ENCODE measurements around the gene PACS1.
"Not testable (repeated sequence)": the region's sequence is repeated elsewhere in the genome, so short reads cannot be mapped to it uniquely, and the experiment has no call there.

The PACS1 gene

DNA sequence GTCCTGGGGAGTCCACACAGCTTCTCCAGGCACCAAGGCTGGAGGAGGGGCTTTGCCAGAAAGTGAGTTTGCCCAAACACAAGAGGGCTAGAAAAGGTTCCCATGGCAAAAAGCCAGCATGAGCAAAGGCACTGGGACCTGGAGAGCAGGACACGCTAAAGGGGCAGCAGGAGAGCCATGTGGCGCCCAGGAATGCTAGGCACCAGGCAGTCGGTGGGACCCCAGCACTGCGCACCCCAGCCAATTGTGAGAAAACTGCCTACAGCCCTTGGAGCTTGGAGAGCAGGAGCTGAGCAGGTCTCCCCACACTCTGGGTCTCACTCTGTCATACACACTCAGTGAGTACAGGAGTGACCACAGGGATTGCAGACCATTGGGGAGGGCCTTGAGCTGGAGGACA is 193.2 kb downstream of the PACS1 start:
- no peak for DNase-seq

DNA sequence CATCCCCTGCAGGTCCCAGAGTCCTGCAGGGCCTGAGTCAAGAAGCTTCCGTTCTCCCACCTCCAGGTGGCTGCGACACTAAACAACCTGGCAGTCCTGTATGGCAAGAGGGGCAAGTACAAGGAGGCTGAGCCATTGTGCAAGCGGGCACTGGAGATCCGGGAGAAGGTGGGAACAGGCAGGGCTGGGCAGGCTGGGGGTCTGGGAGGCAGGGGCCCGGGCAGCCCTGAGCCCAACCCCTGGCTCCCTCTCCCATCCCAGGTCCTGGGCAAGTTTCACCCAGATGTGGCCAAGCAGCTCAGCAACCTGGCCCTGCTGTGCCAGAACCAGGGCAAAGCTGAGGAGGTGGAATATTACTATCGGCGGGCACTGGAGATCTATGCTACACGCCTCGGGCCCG is 193.7 kb downstream of the PACS1 start:
- no peak for DNase-seq

DNA sequence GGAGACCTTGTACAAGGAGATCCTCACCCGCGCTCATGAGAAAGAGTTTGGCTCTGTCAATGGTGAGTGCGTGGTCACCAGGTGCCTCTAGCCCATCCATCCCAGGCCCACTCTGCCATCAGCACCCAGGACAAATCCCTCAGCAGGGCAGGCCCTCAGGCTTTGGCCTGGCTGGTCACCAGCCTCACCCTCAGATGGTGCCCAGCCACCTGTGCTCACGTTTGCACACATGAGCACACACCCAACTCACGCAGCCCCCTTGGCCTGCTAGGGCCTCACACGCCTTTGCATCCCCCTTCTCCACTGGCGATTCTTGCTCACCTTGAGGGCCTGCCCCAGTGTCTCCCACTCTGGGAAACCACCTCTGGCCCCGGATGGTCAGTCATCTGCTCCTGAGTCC is 194.3 kb downstream of the PACS1 start:
- DNase-seq: no peak

DNA sequence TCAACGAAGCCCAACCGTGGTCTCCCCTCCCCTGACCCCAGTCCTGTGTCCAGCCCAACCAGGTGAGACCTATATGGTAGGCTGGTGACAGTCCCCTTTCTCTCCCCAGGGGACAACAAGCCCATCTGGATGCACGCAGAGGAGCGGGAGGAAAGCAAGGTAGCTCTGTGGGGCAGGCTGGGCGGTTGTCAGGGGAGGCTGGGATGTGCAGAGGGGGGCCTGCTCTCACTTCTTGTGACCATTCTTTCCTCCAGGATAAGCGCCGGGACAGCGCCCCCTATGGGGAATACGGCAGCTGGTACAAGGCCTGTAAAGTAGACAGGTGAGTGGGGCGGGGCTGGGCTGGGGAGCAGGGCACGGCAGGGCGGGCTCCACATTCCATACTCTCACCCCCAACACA is 194.8 kb downstream of the PACS1 start:
- DNase-seq: peak; percentile 58

DNA sequence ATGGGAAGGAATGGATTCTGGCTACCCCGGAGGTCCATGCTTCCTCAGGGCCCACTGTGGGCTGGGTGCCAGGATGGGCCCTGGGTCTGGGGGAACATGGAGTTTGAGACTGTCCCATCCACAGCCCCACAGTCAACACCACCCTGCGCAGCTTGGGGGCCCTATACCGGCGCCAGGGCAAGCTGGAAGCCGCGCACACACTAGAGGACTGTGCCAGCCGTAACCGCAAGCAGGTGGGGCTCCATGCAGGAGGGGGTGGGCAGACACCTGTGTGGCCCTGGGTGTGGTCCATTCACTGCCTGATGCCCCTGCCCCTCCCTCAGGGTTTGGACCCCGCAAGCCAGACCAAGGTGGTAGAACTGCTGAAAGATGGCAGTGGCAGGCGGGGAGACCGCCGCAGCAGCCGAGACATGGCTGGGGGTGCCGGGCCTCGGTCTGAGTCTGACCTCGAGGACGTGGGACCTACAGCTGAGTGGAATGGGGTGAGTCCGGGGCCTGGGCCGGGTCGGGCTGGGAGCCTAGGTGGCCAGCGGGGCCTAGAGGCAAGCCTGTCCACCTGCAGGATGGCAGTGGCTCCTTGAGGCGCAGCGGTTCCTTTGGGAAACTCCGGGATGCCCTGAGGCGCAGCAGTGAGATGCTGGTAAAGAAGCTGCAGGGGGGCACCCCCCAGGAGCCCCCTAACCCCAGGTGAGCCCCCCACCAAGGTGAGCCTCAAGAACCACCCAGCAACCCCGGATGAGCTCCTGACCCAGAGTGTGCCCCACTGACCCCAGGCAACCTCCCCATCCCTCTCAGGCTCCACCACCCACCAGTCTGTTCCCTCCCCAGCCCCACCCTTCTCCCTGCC is 195.7 kb downstream of the PACS1 start:
- DNase-seq: no peak

DNA sequence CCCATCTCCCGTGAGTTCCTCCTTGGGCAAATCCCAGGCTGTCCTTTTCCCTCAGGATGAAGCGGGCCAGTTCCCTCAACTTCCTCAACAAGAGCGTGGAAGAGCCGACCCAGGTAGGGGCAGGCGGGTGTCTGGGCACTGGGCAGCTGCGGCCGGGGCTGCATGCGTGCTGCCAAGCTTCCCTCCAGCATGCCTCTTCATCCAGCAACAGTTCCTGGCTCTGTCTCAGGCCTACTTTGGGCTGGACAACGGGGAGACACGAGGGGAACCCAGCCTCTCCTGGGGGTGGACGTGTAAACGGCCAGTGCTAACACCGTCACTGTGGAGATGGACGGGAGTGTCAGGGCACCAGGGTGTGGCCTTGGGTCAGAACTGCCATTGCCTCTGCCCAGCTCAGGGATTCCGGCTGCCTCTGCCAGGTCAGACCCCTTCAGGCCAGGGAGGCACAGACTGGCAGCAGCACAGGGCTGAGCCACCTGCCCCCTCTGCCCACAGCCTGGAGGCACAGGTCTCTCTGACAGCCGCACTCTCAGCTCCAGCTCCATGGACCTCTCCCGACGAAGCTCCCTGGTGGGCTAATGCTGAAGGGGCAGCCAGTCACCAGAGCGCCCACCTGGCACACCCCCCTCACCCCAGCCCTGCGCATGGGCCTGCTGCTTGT is 196.4 kb downstream of the PACS1 start:
- DNase-seq: no peak

DNA sequence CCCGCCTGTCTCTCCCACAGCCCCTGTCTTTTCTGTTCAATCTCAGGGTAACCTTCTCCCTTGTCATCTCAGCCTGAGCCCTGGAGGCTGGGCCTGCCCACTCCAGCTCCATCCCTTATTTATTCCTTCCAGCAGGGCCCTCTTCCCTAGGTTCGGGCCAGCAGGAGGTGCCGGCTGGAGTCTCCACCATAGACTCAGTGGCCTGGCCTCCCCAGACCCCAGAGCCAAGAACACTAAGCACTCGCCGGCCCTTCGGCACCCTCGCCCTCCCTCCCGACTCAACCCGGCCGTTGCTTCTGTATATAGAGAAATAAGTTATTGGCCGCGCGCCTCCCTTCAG is 196.9 kb downstream of the PACS1 start:
- DNase-seq: no peak

DNA sequence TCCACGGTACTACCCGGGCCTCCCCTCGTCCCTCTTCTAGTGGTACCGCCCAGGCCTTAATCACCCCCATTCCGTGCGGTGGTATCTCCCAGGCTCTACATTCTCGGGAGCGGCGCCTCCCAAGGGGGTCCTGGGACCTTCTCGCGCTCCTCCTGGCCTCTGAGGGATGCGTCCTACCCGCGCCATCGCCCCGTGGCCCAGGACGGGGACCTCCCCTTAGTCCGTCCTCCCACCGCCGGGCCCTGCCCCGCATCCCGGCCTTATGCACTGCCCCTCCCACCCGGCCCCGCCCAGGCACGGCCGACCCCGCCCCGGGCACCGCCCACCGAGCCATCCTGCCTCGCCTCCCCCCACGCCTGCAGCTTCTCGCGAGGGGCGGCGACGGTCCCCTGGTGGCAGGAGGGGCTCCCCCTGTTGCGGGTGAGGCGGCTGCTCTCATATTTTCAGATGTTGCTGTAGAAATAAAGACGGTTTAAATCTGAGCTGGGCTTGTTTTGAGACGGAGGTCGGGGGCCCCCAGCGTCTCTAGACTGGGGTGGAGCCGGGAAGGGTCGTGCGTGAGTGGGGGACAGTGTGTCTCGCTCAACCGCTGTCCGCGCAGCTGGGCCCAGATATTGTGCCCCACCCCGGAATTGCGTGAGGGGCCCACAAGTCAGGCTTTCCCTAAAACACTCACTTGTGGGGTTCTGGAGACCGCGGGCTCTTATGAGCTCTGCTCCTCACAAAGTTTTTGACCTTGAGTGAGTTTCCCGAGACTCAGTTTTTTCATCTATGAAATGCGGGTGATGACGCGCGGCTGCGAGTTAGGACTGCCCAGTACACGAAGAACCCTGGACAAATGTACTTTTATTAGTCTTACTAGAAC is 197.5 kb downstream of the PACS1 start:
- peak; percentile 93 for DNase-seq

DNA sequence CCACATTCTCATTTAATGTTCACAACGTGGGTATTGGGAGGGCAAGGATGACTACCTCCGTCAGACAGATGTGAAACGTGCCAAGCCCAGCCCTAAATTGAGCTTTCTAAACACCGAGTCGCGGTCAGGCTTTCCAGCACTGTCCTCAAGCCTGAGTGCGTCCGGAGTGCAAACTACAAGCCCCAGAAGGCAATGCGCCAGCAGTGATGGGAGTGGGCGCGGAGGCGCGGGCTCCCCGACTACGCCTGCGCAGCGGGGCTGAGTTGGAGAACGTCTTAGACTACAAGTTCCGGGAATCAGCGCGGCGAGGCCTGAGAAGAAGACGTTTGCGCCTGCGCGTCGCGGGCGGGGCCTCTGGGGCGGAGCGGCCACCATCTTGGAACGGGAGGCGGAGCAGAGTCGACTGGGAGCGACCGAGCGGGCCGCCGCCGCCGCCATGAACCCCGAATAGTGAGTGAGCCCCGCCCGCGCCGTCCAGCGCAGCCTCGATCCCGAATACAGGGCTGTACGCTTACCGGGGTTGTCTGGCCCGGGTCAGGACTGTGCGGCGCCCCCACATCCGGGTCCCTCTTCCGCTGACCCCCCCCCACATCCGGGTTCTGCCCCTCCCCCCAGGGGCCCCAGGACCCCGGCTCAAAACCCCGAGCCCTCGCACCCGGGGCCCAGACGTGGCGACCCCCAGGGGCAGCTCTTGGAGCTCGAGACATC is 198.3 kb downstream of the PACS1 start, which contains the start of gene RAB1B:
RAB1B (plus strand) TSS at position 396 of the 708 bp plus-strand sequence; CDS start at position 437, 41 bp downstream.
- peak; percentile 100 for DNase-seq

DNA sequence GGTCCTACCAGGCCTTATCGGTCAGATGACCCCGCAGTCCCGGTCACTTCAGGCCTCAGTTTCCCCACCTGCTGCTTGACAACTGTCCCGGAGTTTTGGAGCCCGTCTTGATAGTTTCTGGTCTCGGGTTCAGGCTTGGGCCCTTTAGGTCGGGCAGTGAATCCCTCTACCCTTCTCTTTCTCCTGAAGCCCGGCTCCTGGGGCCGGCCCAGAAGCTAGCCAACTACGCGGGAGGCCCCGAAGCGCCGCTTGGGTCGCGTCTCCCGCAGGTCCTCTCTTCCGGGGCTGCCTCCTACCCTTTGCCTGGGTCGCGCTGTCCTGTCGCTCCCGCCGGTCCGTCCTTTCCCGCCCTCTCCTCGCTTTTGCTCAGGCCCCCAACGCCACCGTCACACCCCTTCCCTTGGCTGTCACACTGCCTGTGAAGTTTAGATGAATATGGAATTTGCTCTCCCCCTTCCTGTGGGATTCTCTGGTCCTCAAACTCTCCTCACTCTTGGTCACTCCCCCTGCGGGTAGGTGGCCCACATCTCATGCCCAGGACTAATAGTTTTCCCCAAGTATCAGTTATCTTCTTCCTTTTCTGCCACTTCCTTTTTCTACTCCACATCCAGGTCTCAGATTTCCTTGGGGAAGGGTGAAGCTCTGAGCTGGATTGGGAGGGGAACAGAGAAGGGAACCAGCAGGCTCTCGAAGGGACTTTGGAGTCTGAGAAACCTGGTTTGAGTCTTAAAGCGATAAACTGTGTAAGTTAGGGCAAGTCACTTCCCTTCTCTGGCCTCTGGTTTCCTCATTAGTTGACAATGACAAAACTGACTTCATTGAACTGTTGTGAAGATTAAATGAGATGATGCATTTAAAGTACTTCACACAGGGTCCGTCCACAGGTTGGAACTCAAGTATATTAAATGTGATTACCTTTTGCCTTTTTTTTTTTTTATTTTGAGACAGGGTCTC is 199.2 kb downstream of the PACS1 start:
- DNase-seq: peak; percentile 64

DNA sequence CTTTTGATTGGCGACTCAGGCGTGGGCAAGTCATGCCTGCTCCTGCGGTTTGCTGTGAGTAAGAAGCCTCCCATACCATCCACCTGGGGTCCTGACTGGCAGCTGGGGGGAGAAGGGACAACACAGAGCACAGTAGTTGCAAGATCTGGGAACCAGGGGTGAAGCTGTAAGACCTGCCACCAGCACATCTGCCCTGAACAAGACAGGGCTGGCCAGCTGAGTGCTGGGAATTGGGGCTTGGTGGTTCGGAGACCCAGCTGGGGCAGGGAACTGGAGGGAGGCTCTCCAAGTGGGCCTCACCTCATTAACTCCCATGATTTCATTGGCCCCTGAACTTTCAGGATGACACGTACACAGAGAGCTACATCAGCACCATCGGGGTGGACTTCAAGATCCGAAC is 201.7 kb downstream of the PACS1 start:
- DNase-seq: no peak

DNA sequence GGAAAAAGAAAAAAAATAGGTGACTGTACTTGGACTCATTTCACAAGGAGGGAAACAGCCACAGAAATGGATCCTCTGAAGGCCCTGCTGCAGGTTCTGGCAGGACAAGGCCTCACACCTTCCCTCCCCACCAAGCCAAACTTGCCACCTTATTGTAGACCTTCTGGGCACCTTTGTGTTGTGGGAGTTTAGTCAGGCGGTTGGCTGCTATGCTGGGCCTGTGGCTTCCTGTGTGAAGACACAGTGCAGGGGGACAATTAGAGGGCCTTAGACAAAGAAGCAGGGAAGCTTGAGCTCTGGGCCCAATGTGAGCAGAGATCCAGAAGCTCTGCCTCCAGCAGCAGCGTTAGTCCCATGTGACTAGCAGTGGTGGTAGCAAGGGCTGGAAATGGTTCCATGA is 202.5 kb downstream of the PACS1 start:
- no peak for DNase-seq

DNA sequence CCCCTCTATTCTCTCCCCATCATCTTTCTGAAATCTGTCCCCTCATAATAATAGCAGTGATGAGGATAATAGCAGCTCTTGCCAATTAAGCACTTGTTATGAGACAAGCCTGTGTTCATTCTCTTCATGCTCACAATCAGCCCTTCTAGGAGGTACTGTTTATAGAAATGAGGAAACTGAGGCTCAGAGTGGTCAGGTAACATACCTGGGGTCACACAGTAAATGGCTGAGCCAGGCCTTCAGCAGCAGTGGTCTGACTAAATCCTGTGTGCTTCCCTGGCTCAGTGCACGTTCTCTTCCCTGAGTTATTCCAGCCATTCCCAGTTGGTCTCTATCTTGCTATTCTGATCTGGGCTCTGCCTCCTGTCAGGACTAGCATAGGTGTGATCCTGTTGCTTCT is 204.1 kb downstream of the PACS1 start:
- no peak for DNase-seq

DNA sequence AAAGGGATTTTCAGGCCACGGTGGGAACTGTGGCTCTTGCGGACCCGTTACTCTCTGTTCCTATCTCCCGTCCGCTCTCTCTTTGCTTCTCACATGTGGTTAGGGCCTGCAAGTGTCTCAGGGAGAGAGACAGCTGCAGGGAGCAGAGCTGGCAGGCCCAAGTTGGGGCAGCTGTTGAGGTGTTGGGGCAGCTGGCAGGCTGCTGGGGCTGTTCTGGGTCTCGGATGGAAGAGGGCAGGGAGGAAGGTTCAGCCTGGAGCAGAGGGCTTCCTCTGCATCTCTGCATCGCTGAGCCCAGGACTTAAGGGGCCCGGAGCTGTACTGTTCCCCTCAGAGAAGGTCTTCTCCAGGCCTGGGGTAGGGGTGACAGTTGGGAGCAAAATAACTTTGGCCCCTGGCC is 205.3 kb downstream of the PACS1 start:
- DNase-seq: no peak

DNA sequence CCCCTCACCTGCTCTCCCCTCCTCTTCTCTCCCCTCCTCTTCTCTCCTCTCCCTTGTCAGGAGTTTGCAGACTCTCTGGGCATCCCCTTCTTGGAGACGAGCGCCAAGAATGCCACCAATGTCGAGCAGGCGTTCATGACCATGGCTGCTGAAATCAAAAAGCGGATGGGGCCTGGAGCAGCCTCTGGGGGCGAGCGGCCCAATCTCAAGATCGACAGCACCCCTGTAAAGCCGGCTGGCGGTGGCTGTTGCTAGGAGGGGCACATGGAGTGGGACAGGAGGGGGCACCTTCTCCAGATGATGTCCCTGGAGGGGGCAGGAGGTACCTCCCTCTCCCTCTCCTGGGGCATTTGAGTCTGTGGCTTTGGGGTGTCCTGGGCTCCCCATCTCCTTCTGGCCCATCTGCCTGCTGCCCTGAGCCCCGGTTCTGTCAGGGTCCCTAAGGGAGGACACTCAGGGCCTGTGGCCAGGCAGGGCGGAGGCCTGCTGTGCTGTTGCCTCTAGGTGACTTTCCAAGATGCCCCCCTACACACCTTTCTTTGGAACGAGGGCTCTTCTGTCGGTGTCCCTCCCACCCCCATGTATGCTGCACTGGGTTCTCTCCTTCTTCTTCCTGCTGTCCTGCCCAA is 206.0 kb downstream of the PACS1 start:
- DNase-seq: no peak

DNA sequence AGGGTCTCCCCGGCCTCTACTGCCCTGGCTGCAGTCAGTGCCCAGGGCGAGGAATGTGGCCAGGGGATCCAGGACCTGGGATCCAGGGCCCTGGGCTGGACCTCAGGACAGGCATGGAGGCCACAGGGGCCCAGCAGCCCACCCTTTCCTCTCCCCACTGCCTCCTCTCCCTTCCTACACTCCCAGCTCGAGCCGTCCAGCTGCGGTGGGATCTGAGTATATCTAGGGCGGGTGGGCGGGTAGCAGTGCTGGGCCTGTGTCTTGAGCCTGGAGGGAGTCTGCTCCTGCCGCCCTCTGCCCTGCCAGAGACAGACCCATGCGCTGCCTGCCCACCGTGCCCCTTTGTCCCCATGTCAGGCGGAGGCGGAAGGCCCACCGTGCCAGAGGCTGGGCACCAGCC is 206.5 kb downstream of the PACS1 start:
- DNase-seq: not testable (repeated sequence)

DNA sequence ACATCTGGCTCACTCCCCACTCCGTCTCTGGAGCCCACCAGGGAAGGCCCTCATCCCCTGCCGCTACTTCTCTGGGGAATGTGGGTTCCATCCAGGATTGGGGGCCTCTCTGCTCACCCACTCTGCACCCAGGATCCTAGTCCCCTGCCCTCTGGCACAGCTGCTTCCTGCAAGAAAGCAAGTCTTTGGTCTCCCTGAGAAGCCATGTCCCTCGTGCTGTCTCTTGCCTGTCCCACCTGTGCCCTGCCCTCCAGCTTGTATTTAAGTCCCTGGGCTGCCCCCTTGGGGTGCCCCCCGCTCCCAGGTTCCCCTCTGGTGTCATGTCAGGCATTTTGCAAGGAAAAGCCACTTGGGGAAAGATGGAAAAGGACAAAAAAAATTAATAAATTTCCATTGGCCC is 207.0 kb downstream of the PACS1 start:
- DNase-seq: not testable (repeated sequence)

DNA sequence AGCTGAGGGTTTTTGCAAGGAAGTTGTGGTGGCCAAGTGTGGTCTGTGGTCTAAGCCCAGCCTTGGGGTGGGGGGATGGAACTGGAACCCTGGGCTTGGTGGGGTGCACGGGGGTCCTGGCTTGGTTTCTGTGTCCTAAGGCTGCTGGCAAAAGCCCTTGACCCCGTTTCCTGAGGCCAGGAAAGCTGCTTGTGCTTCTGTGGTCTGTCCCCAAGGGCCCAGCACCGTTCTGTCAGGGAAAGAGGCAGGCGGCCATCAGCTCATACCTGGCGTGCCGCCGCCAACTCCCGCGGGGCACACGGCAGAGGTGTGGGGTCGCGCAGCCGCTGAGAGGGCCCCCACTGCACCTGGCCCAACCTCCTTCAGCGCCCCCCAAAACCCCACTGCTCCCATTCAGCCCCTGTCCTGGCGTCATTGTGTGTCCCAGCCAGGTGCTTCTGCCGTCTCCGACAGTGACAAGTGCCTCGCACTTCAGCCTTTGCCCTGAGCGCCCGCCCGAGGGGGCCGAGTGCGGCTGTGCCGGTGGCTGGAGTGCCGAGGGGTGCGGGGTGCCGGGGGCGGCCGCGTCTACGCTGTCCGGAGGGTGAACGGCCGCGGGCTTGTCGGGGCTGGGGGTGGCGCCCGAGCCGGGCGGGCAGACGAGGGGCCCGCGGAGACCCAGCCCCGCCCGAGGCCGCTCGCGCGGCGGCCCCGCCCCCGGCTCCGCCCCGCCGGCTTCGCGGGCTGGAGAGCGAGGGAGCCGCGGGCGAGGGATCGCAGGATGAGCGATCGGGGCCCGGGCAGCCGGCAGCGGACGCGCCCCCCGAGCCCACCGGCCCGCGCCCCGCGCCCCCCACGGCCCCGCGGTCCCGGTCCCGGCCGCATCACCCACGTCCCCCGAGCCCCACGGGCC is 207.6 kb downstream of the PACS1 start, which contains the start of gene CNIH2:
CNIH2 (plus strand) TSS at position 705 of the 892 bp plus-strand sequence. CDS start 282 bp downstream, outside the sequence.
- DNase-seq: peak; percentile 90

DNA sequence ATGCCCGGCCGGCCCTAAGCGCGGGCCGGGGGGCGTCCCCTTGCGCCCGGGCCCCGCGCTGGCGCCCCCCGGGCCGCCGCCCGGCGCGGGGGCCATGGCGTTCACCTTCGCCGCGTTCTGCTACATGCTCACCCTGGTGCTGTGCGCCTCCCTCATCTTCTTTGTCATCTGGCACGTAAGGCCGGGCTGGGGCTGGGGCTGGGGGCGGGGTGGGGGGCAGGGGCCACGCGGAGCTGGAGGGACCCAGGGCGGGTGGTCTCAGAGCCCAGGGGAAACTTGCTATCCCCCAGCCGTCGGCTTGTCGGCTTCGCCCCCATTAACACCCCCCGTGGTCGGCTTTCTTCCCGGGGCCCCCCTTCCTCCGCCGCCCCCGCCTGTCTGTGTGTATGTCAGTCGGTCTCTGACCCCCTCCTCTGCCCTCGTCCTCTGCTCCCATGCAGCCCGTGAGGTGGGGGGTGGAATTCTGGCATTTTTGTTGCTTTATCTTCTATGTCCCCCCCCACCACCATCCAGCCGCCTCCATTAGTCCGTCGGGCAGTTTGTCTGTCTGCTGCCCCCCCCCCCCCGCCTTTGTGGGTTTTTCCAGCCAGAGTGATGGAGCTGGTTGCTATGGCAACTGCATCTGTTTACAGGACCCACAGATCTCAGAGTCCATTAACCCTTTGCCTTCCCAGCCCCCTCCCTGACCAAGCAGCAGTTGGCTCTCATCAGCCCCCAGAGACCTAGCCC is 208.5 kb downstream of the PACS1 start:
- peak; percentile 80 for DNase-seq

Measured in DMS53 (cell line).